ENCODE results near the gene USP13.
"Not testable (repeated sequence)": the region's sequence is repeated elsewhere in the genome, so short reads cannot be mapped to it uniquely, and the experiment has no call there.

USP13 gene

GRCh38 chr3:179672918-179673317, 20.1 kb downstream of the USP13 start:
- no peaks in the 10 kb centered on the region for H3K27me3 Mint-ChIP-seq
- no peak overlapping the region for H3K27ac Mint-ChIP-seq
- H3K4me1 Mint-ChIP-seq, result peaks cover 8% of the 10 kb centered on the region
- no peak for ATAC-seq
- H3K9me3 Mint-ChIP-seq, result no peaks in the 10 kb centered on the region
- H3K4me3 Mint-ChIP-seq, result no peak overlapping the region
- H3K36me3 Mint-ChIP-seq, result peaks cover 22% of the 10 kb centered on the region

- ATAC-seq, result no peak
- H3K4me1 Mint-ChIP-seq, result peaks cover 8% of the 10 kb centered on the region
- H3K4me3 Mint-ChIP-seq, result no peak overlapping the region
- no peak overlapping the region for H3K27ac Mint-ChIP-seq
- H3K36me3 Mint-ChIP-seq, result peaks cover 22% of the 10 kb centered on the region
- no peaks in the 10 kb centered on the region for H3K9me3 Mint-ChIP-seq
- no peaks in the 10 kb centered on the region for H3K27me3 Mint-ChIP-seq
These were observed 20.7 kb downstream of the USP13 start for GRCh38 chr3:179673523-179673922.

- no peaks in the 10 kb centered on the region for H3K4me1 Mint-ChIP-seq
- no peak for ATAC-seq
These were observed 23.2 kb downstream of the USP13 start for GRCh38 chr3:179676081-179676480.

GRCh38 chr3:179677884-179678283, 25.0 kb downstream of the USP13 start:
- Mint-ChIP-seq H3K9me3 (no peaks in the 10 kb centered on the region), H3K27me3 (no peaks in the 10 kb centered on the region), H3K36me3 (peaks cover 22% of the 10 kb centered on the region), H3K27ac (no peak overlapping the region), H3K4me3 (no peak overlapping the region), H3K4me1 (no peaks in the 10 kb centered on the region)
- ATAC-seq, result no peak

More at GRCh38 chr3:179676081-179676480, 23.2 kb downstream of the USP13 start:
- H3K27ac Mint-ChIP-seq, result no peak overlapping the region
- H3K27me3 Mint-ChIP-seq, result no peaks in the 10 kb centered on the region
- H3K9me3 Mint-ChIP-seq, result no peaks in the 10 kb centered on the region
- H3K36me3 Mint-ChIP-seq, result peaks cover 13% of the 10 kb centered on the region
- no peak overlapping the region for H3K4me3 Mint-ChIP-seq

- Mint-ChIP-seq H3K27ac (no peak overlapping the region), H3K4me3 (no peak overlapping the region), H3K4me1 (no peaks in the 10 kb centered on the region), H3K36me3 (peaks cover 25% of the 10 kb centered on the region), H3K27me3 (no peaks in the 10 kb centered on the region), H3K9me3 (no peaks in the 10 kb centered on the region)
- no peak for ATAC-seq
These were observed 28.8 kb downstream of the USP13 start for GRCh38 chr3:179681492-179682263.

GRCh38 chr3:179682426-179683080, 29.7 kb downstream of the USP13 start:
- Mint-ChIP-seq H3K4me3 (no peak overlapping the region), H3K9me3 (no peaks in the 10 kb centered on the region), H3K27ac (no peak overlapping the region), H3K27me3 (no peaks in the 10 kb centered on the region), H3K36me3 (peaks cover 25% of the 10 kb centered on the region), H3K4me1 (no peaks in the 10 kb centered on the region)
- no peak for ATAC-seq

- not testable (repeated sequence) for H3K9me3 Mint-ChIP-seq, H3K27me3 Mint-ChIP-seq, H3K4me1 Mint-ChIP-seq, H3K27ac Mint-ChIP-seq, ATAC-seq, H3K4me3 Mint-ChIP-seq
- peaks cover 25% of the 10 kb centered on the region for H3K36me3 Mint-ChIP-seq
These were observed 30.4 kb downstream of the USP13 start for GRCh38 chr3:179683286-179683685.

GRCh38 chr3:179687967-179688535, 35.2 kb downstream of the USP13 start:
- Mint-ChIP-seq H3K4me3 (no peak overlapping the region), H3K36me3 (peaks cover 28% of the 10 kb centered on the region), H3K9me3 (no peaks in the 10 kb centered on the region), H3K27me3 (no peaks in the 10 kb centered on the region), H3K4me1 (no peaks in the 10 kb centered on the region), H3K27ac (no peak overlapping the region)
- no peak for ATAC-seq

- no peak overlapping the region for H3K27ac Mint-ChIP-seq
- no peaks in the 10 kb centered on the region for H3K9me3 Mint-ChIP-seq
- H3K27me3 Mint-ChIP-seq, result no peaks in the 10 kb centered on the region
- peaks cover 25% of the 10 kb centered on the region for H3K36me3 Mint-ChIP-seq
- H3K4me3 Mint-ChIP-seq, result no peak overlapping the region
- no peaks in the 10 kb centered on the region for H3K4me1 Mint-ChIP-seq
- no peak for ATAC-seq
These were observed 36.0 kb downstream of the USP13 start for GRCh38 chr3:179688850-179689249.

GRCh38 chr3:179694731-179695130, 41.9 kb downstream of the USP13 start:
- Mint-ChIP-seq H3K27ac (no peak overlapping the region), H3K36me3 (peaks cover 22% of the 10 kb centered on the region), H3K4me1 (peaks cover 5% of the 10 kb centered on the region), H3K9me3 (no peaks in the 10 kb centered on the region), H3K4me3 (no peak overlapping the region), H3K27me3 (no peaks in the 10 kb centered on the region)
- no peak for ATAC-seq

GRCh38 chr3:179695672-179696313, 43.0 kb downstream of the USP13 start:
- Mint-ChIP-seq H3K4me1 (peaks cover 5% of the 10 kb centered on the region), H3K9me3 (no peaks in the 10 kb centered on the region), H3K4me3 (no peak overlapping the region), H3K27ac (no peak overlapping the region), H3K27me3 (no peaks in the 10 kb centered on the region), H3K36me3 (peaks cover 22% of the 10 kb centered on the region)
- no peak for ATAC-seq

GRCh38 chr3:179697736-179698332, 45.0 kb downstream of the USP13 start:
- Mint-ChIP-seq H3K4me3 (no peak overlapping the region), H3K27me3 (no peaks in the 10 kb centered on the region), H3K9me3 (no peaks in the 10 kb centered on the region), H3K4me1 (peaks cover 5% of the 10 kb centered on the region), H3K36me3 (peaks cover 24% of the 10 kb centered on the region), H3K27ac (no peak overlapping the region)
- no peak for ATAC-seq

- Mint-ChIP-seq H3K4me3 (no peak overlapping the region), H3K27me3 (no peaks in the 10 kb centered on the region), H3K4me1 (peaks cover 5% of the 10 kb centered on the region), H3K36me3 (peaks cover 23% of the 10 kb centered on the region), H3K27ac (no peak overlapping the region), H3K9me3 (no peaks in the 10 kb centered on the region)
- ATAC-seq, result no peak
These were observed 47.9 kb downstream of the USP13 start for GRCh38 chr3:179700716-179701115.

- Mint-ChIP-seq H3K27me3 (no peaks in the 10 kb centered on the region), H3K4me1 (peaks cover 5% of the 10 kb centered on the region), H3K4me3 (no peak overlapping the region), H3K27ac (no peak overlapping the region), H3K9me3 (no peaks in the 10 kb centered on the region), H3K36me3 (peaks cover 23% of the 10 kb centered on the region)
- no peak for ATAC-seq
These were observed 48.5 kb downstream of the USP13 start for GRCh38 chr3:179701176-179701827.

Data from stimulated activated memory B cell treated with anti-CD40 and anti-IgM and Interleukin-4, amounts not matched to agents 10 μg/mL and 1 μg/mL and 100 μg/mL, for 72 hours (primary cell).